IgD-negative memory B cell (primary cell): ENCODE measurements around the gene WNT5B. TPM values are rescaled to one million over a fixed set of nuclear protein-coding genes. Genes with fewer than 3 reads are reported as not detected.
A peak's percentile ranks its signal among the peaks of the same experiment; 100 is the strongest.
"Not testable (repeated sequence)": the region's sequence is repeated elsewhere in the genome, so short reads cannot be mapped to it uniquely, and the experiment has no call there.

ENCODE experiments used
- H3K27ac Mint-ChIP-seq, 3 donors: one replicate each; pipeline ENCODE4 v1.8.0; 2020 to 2022; ENCODE audit warnings: mild to moderate bottlenecking in 3 of 3, mixed read lengths in 3 of 3, moderate library complexity in 1 of 3
- H3K27me3 Mint-ChIP-seq: one replicate; pipeline ENCODE4 v1.8.0; 2021; ENCODE audit warnings: mixed read lengths
- H3K36me3 Mint-ChIP-seq: one replicate; pipeline ENCODE4 v1.8.0; 2020; ENCODE audit warnings: mild to moderate bottlenecking, mixed read lengths
- H3K4me1 Mint-ChIP-seq, 3 donors: one replicate each; pipeline ENCODE4 v1.8.0; 2020 to 2022; ENCODE audit warnings: mixed read lengths in 3 of 3, mild to moderate bottlenecking in 1 of 3
- H3K4me3 Mint-ChIP-seq, 4 donors: one replicate each; pipeline ENCODE4 v1.8.0; 2020 to 2022; ENCODE audit warnings: mild to moderate bottlenecking in 4 of 4, mixed read lengths in 4 of 4, moderate library complexity in 3 of 4
- H3K9me3 Mint-ChIP-seq, 3 donors: one replicate each; pipeline ENCODE4 v1.8.0; 2020 to 2021; ENCODE audit warnings: mixed read lengths in 3 of 3, mild to moderate bottlenecking in 1 of 3
- polyA plus RNA-seq: library from polyadenylated mRNA; unstranded; fragments of 300-500 nt; fragmentation: Illumina TruSeq; gene quantifications from one replicate; pipeline ENCODE4 v1.2.3, GENCODE V29; 2021

WNT5B gene
- polyA plus RNA-seq, 1 donor from 2014 or later: 0.33 TPM

DNA sequence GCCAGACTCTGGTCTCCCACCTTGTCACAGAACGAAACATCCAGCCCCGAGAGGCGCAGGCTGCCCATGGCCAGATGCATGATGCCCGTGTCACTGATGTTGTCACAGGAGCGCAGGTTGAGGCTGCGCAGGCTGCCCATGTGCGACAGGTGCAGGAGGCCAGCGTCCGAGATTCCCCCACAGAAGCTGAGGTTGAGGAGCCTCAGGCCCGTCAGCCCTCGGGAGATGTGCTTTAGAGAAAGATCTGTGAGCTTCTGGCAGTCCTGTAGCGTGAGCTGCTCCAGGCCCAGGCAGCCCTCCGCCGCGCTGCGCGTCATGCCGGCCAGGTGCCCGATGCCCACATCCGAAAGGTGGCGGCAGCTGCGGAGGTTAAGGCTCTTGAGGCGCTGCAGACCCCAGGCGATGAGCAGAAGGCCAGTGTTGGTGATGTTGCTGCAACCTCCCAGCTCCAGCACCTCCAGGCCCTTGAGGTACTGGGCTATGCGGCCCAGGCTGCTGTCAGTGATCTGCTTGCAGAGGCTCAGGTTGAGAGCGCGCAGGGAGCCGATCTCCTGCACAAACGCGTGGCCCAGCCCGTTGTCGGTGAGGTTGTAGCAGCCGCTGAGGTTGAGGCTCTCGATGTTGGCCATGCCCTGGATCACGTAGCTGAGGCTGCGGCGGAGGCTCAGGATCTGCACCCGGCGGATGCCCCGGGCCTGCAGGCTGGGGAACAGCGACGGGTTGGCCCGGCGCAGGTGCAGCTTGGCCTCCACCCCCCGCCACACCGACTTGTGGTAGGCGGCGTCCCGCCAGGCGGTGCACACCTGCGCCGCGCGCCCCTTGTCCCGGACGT, 35.6 kb upstream of the WNT5B start:
- Mint-ChIP-seq H3K9me3 (no peaks in the 10 kb centered on the region), H3K4me3 (peak overlapping the region; percentile 89 to 98 (median 94)), H3K36me3 (peaks cover 3% of the 10 kb centered on the region), H3K27me3 (no peaks in the 10 kb centered on the region), H3K27ac (peak overlapping the region; percentile 89 to 95 (median 91)), H3K4me1 (peaks cover 32 to 45% (median 42%) of the 10 kb centered on the region in 3 donors)

GRCh38 chr12:1594006-1594260, 35.1 kb upstream of the WNT5B start:
- peaks cover 28 to 39% (median 36%) of the 10 kb centered on the region in 3 donors for H3K4me1 Mint-ChIP-seq
- peak overlapping the region; percentile 89 to 98 (median 94) for H3K4me3 Mint-ChIP-seq
- H3K9me3 Mint-ChIP-seq: no peaks in the 10 kb centered on the region
- no peaks in the 10 kb centered on the region for H3K27me3 Mint-ChIP-seq
- peaks cover 3% of the 10 kb centered on the region for H3K36me3 Mint-ChIP-seq
- H3K27ac Mint-ChIP-seq: peak overlapping the region; percentile 89 to 95 (median 91)

DNA sequence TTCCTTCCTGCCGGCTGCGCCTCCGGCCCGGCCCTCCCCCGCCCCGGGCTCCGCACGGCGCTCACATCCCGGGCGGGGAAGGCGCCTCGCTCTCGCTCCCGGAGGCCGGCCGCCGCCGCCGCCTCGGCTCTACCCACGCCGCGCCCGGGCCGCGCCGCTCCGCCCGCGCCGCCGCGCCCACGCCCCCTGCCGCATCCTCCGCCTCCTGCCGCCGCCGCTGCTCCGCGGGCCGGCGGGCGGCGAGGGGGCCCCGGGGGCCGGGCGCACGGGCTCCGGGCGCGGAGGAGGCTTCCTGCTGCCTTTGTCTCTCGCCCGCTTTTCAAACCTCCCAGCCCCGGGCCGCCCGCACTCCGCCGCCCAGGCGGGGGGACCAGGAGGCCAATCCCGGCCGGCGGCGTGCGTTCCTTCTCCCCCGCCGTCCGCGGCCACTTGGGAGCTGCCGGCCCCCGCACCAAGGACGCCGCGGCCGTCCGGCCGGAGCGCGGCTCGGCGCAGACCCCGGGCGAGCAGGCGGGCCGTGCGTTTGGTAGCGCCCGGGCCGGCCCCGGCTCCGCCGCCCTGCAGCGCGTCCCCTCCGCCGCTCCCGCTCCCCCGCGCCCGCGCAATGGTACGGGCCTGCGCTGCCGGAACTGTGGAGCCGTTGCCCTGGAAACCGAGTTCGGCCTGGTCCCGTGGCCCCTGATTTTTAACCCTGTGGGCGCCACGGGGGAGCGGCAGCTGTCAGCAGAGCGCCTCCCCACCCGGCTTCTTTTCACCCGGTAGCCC, 34.6 kb upstream of the WNT5B start, which contains the start of gene FBXL14:
Gene FBXL14 (minus strand): TSS at position 321 of the 765 bp plus-strand sequence. CDS start 515 bp downstream, outside the sequence.
- Mint-ChIP-seq H3K4me1 (peaks cover 27 to 38% (median 35%) of the 10 kb centered on the region in 3 donors), H3K27me3 (no peaks in the 10 kb centered on the region), H3K36me3 (peaks cover 3% of the 10 kb centered on the region), H3K27ac (peak within 1 kb of the TSS; percentile 92 to 95 (median 94)), H3K9me3 (no peaks in the 10 kb centered on the region), H3K4me3 (peak within 1 kb of the TSS; percentile 89 to 98 (median 95))

DNA sequence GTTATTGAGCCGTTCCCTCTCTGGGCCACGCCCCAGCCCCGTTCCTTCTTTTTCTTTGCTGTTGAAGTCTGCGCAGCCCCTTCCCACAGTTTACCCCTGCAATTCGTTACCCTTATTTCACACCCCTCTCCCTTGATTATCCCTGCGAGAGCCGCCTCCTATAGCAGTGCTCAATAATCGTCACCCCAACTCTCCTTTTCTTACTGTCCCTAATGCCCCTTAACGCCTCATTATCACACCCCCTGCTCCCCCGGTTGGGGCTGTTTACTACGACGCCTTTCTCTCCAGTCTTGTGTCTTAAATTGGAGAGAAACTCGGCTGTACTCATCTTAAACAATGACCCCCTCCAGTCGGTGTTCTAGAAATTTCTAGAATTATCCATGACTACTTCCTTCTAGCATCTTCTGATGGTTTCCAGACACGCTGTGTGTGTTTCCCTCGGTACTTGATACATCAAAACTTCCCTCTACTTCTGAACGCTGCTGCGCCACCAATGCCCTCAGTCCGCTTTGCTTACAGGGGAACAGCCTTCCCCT, 33.9 kb upstream of the WNT5B start:
- Mint-ChIP-seq H3K4me3 (peak overlapping the region; percentile 82 to 97 (median 90)), H3K4me1 (peaks cover 24 to 32% (median 31%) of the 10 kb centered on the region in 3 donors), H3K36me3 (peaks cover 3% of the 10 kb centered on the region), H3K27me3 (no peaks in the 10 kb centered on the region), H3K9me3 (no peaks in the 10 kb centered on the region), H3K27ac (peak overlapping the region; percentile 84 to 94 (median 92))

GRCh38 chr12:1595690-1596347, 33.2 kb upstream of the WNT5B start:
- Mint-ChIP-seq H3K27ac (peak overlapping the region; percentile 84 to 94 (median 92)), H3K36me3 (peaks cover 3% of the 10 kb centered on the region), H3K27me3 (no peaks in the 10 kb centered on the region), H3K4me1 (peaks cover 22 to 31% (median 27%) of the 10 kb centered on the region in 3 donors), H3K9me3 (no peaks in the 10 kb centered on the region), H3K4me3 (peak overlapping the region; percentile 82 to 97 (median 90))

GRCh38 chr12:1598757-1599156, 30.3 kb upstream of the WNT5B start:
- H3K27me3 Mint-ChIP-seq: no peaks in the 10 kb centered on the region
- peaks cover 12 to 22% (median 20%) of the 10 kb centered on the region in 3 donors for H3K4me1 Mint-ChIP-seq
- peak overlapping the region in 1 of 4 donors; percentile 42 for H3K4me3 Mint-ChIP-seq
- H3K27ac Mint-ChIP-seq: peak overlapping the region in 1 of 3 donors; percentile 33
- H3K9me3 Mint-ChIP-seq: no peaks in the 10 kb centered on the region
- H3K36me3 Mint-ChIP-seq: no peaks in the 10 kb centered on the region

DNA sequence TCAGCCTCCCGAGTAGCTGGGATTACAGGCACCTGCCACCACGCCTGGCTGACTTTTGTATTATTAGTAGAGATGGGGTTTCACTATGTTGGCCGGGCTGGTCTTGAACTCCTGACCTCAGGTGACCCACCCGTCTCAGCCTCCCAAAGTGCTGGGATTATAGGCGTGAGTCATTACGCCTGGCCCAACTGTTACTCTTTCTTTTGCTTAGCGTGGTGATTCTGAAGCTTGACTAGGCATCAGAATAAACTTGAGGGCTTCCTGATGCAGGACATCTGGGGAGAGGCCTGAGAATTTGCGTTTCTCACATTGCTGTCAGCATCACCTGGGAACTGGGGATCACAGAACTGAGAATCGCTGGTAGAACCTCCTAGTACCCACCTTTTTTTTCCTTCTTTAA, 26.3 kb upstream of the WNT5B start:
- Mint-ChIP-seq H3K4me3 (peak overlapping the region in 3 of 4 donors; percentile 25 to 94 (median 57)), H3K4me1 (peaks cover 19 to 28% (median 23%) of the 10 kb centered on the region in 3 donors), H3K27ac (peak overlapping the region in 1 of 3 donors; percentile 72)
- not testable (repeated sequence) for H3K36me3 Mint-ChIP-seq, H3K9me3 Mint-ChIP-seq, H3K27me3 Mint-ChIP-seq

DNA sequence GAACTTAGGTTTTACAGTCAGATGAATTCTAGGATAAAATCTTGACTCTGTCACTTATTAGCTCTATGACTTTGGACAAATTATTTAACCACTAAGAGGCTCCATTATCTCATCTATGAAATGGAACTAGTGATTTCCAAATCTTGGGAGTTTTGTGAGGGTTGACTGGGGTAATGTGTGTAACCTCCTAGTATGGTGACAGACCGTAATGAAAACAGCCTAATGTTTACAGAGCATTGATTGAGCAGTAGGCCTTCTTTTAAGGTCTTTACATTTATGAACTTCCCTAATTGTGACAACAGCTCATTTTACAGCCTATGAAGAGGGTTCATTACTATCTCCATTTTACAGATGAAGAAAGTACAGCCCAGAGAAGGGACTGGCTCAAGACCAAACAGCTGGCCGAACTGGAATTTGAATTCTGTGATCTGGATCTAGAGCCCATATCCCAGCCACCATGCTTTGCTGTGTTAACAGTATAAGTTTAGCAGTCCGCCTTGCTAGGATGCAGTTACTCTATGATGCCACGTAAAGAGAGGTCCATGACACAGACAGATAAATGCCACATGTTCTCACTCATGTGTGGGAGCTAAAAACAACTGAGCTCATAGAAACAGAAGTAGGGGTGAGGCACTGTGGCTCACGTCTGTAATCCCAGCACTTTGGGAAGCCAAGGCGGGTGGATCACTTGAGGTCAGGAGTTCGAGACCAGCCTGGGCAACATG, 25.6 kb upstream of the WNT5B start:
- Mint-ChIP-seq H3K4me1 (peaks cover 19 to 28% (median 24%) of the 10 kb centered on the region in 3 donors), H3K27ac (peak overlapping the region in 2 of 3 donors; percentile 72), H3K4me3 (peak overlapping the region in 3 of 4 donors; percentile 13 to 78 (median 57)), H3K27me3 (peaks cover 2% of the 10 kb centered on the region), H3K9me3 (no peaks in the 10 kb centered on the region), H3K36me3 (no peaks in the 10 kb centered on the region)

DNA sequence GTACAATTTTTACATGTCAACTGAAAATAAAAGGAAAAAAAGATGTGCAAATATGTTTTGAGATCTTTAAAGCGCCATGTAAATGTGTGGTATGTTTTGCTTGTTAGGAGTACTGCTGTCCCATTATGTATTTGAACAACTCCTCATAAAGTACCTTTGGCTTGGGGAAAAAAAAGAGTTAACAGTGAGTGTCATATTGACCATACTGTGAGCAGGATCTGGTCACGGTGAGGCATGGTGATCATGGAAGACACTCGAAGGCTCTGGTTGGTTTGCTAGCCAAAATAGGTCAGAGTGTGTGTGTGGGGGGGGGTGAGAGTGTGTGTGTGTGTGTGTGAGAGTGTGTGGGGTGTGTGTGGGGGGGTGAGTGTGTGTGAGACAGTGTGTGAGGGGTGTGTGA, 24.6 kb upstream of the WNT5B start:
- Mint-ChIP-seq H3K27me3 (peaks cover 2% of the 10 kb centered on the region), H3K36me3 (no peaks in the 10 kb centered on the region), H3K4me1 (peaks cover 19 to 32% (median 29%) of the 10 kb centered on the region in 3 donors), H3K27ac (peak overlapping the region in 1 of 3 donors; percentile 44), H3K4me3 (peak overlapping the region in 1 of 4 donors; percentile 15), H3K9me3 (no peaks in the 10 kb centered on the region)

GRCh38 chr12:1605129-1606020, 23.7 kb upstream of the WNT5B start:
- peaks cover 2% of the 10 kb centered on the region for H3K27me3 Mint-ChIP-seq
- peak overlapping the region; percentile 79 to 97 (median 90) for H3K4me3 Mint-ChIP-seq
- peak overlapping the region in 1 of 3 donors; percentile 76 for H3K27ac Mint-ChIP-seq
- H3K36me3 Mint-ChIP-seq: no peaks in the 10 kb centered on the region
- no peaks in the 10 kb centered on the region for H3K9me3 Mint-ChIP-seq
- peaks cover 19 to 32% (median 29%) of the 10 kb centered on the region in 3 donors for H3K4me1 Mint-ChIP-seq

DNA sequence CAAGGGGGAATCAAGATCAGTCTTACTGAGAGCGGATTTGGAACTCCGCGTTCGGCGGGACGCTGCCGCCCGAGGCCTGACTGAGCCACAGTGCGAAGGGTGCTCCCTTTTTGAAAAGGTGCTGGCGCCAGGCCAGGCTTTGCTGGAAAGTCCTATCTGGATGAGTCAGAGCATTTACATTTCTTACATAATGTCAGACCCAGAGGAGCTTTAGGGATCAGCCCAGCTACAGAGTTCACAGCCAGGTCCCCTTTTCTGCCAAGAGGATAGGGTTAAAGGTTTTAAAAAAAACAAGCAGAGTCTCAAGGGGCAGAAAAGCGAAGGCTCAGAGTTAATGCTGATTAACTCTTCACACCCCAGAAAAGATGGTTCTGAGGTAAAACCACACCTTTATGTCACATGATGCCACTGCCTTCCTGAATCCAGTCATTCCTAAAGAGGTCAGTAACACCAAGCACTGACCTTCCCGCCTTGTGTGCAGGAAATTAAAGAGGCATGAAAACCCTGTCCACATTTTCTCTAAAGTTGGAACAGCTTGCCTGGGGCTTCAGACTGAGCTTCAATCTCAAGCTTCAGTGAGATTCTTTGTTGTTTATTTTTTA, 22.9 kb upstream of the WNT5B start:
- Mint-ChIP-seq H3K27ac (peak overlapping the region in 1 of 3 donors; percentile 76), H3K27me3 (peaks cover 2% of the 10 kb centered on the region), H3K36me3 (no peaks in the 10 kb centered on the region), H3K4me3 (peak overlapping the region; percentile 79 to 97 (median 90)), H3K9me3 (no peaks in the 10 kb centered on the region), H3K4me1 (peaks cover 19 to 26% (median 26%) of the 10 kb centered on the region in 3 donors)

DNA sequence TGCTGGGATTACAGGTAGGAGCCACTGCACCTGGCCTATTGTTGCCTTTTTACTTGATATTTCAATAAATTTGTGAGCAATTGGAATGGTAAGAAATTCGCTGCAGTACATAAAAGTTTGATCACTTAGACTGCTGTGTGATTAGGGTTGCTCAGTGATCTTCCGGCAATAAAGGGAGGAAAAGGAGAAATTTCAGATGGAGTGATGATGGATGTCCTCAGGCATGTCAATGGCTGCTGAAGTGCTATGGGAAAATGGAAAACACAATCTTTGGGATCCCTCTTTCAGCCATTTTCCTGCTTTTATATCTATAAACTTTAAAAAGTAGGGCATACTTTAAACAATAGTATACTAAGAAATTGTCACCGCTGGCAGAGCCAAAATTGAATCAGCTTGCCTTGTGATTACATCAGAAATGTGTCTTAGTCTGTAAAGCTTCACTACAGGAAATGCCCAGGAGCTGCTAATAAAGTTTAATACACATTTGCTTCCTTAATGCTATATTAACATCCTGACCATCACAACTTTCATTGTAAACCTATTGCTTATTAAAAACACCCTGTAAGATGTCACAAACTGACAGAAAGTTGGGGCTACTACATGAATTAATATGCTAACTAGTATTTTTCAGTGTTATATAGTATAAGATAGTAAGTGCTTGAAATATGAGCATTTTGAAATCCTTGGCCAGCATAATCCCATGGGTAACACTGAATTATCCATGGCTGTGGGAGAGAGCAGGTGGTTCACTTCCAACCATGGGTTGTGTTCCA, 20.9 kb upstream of the WNT5B start:
- H3K4me3 Mint-ChIP-seq: no peak overlapping the region
- H3K36me3 Mint-ChIP-seq: no peaks in the 10 kb centered on the region
- peaks cover 2% of the 10 kb centered on the region for H3K27me3 Mint-ChIP-seq
- H3K27ac Mint-ChIP-seq: no peak overlapping the region
- peaks cover 12 to 17% (median 17%) of the 10 kb centered on the region in 3 donors for H3K4me1 Mint-ChIP-seq
- H3K9me3 Mint-ChIP-seq: no peaks in the 10 kb centered on the region
